Urothelium cell line (cell line): Measurements from ENCODE around the gene TMEM150A.
"Not testable (repeated sequence)": the region's sequence is repeated elsewhere in the genome, so short reads cannot be mapped to it uniquely, and the experiment has no call there.

Source experiments
- DNase-seq: peaks from one replicate; pipeline ENCODE4 v3.0.0; 2011; ENCODE audit warnings: low spot score, mixed read lengths
- FAIRE-seq: peaks from 2 replicates; lab custom pipeline; 2011; peaks lifted over from hg19 to GRCh38; lab: Jason Lieb, UNC

TMEM150A gene

DNA sequence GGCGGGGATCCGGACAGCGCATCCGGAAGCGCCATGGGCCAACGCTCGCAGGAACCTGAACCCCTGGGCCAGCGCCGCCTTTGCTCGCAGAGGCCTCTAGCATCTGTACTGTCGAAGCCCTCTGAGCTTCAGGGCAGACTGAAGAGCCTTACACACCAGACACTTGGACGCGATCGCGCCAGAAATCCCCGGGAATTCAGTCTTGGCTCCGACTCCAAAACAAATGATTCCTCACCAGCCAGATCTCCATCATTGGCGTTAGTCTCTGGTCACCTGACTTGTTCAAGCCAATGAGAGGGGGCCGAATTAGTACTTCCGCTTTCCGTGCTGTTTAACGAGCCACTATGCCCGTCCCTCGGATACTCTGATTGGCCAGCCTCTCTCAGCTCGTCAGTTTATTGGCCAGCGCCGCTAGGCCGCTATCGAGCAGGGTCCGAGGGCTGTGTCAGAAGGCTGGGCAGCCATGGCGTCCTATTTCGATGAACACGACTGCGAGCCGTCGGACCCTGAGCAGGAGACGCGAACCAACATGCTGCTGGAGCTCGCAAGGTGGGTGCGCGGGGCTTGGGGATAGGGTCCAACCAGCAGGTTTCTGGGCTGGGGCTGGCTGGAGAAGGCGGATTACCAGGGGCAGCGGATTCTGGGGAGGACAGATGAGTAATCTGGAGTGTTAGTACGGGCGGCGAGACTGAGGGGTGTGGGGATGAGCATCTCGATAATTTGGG lies 7.0 kb downstream of the TMEM150A start, which contains the start of gene RNF181:
RNF181 (plus strand) TSS at position 445 of the 725 bp plus-strand sequence; CDS start at position 464, 19 bp downstream.
- DNase-seq: peak; percentile 96
- peak; percentile 67 for FAIRE-seq

DNA sequence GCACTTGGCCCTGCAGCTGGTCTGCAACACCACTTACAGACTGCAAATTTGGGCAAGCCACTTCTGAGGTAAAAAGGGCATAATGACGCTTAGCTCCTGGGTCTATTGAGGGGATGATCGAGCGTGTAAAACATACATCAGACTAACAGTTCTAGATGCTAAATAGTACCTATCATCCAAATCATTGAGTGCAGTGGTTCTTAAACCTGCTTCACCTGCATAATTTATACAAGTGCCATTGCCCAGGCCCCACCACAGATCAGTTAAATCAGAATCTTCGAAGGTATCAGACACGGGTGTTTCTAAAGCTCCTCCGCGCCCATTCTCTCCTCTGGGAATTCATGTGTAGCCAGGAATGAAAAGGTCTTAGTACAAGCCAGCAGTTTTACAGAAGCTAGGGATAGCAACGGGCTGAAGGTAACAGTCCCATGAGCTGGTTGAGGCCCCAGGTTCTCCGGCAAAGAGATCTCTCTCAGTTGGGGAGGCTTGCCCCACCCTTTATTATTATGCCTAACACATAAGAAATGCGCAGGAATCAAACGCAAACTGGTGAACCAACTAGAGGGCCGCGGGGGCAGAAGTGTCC lies 7.7 kb downstream of the TMEM150A start:
- no peak for DNase-seq
- FAIRE-seq: no peak

DNA sequence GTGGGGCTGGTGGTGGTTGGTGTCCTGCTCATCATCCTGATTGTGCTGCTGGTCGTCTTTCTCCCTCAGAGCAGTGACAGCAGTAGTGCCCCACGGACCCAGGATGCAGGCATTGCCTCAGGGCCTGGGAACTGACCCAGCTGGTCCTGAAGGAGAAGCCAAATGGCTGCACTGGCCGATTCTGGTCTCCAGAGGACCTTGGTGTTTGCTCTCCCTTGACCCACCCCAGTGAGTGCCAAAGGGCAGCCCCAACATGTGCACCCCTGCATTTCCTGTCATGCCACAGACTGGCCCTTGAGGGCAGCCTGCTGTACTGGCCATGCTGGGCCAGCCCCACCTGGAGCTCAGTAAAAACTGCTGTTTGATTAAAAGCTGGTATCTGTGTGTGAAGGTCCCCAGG lies 9.5 kb downstream of the TMEM150A start:
- FAIRE-seq (no peak), DNase-seq (no peak)

DNA sequence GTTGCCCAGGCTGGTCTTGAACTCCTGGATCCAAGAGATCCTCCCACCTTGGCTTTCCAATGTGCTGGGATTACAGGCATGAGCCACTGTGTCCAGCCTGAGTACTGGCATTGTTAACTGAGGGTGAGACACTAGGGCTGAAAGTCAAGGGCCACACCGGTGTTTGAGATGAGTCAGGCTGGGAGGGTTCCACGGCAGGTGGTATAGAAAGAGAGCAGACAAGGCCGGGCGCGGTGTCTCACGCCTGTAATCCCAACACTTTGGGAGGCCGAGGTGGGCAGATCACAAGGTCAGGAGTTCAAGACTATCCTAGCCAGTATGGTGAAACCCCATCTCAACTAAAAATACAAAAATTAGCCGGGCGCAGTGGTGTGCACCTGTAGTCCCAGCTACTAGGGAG lies 10.2 kb downstream of the TMEM150A start:
- not testable (repeated sequence) for FAIRE-seq, DNase-seq

DNA sequence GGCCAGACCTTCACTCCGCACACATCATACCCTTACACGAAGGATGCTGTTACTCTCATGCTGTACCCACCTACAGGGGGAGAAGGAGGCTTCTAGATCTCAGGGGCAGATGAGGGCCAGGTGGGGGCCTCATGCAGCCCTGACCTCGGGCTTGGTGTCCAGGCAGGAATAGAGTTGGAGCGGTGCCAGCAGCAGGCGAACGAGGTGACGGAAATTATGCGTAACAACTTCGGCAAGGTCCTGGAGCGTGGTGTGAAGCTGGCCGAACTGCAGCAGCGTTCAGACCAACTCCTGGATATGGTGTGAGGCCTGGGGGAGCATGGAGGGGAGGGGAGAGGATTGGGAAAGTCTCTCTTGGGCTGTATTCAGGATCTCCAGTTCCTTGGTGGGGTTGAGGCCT lies 10.9 kb downstream of the TMEM150A start:
- DNase-seq (no peak), FAIRE-seq (no peak)

DNA sequence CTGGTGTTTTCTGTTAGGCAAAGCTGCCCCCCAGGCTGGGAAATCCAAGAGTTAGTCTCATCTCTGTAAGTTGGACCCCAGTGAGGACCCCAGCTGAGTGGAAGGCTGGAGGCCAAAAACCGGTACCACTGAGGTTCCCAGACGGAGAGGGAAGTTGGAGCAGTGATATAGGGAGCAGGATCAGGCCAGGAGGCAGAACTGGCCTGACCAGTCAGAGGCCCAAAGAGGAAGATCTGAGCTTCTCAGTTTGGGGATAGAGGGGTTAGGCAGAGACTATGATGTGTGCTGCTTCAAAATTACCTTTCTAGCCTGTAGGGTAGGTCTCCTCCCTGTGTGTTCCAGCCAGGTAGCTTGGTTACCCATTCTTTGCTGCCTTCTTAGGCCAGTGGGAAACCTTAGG lies 11.5 kb downstream of the TMEM150A start:
- FAIRE-seq: no peak
- DNase-seq: no peak

DNA sequence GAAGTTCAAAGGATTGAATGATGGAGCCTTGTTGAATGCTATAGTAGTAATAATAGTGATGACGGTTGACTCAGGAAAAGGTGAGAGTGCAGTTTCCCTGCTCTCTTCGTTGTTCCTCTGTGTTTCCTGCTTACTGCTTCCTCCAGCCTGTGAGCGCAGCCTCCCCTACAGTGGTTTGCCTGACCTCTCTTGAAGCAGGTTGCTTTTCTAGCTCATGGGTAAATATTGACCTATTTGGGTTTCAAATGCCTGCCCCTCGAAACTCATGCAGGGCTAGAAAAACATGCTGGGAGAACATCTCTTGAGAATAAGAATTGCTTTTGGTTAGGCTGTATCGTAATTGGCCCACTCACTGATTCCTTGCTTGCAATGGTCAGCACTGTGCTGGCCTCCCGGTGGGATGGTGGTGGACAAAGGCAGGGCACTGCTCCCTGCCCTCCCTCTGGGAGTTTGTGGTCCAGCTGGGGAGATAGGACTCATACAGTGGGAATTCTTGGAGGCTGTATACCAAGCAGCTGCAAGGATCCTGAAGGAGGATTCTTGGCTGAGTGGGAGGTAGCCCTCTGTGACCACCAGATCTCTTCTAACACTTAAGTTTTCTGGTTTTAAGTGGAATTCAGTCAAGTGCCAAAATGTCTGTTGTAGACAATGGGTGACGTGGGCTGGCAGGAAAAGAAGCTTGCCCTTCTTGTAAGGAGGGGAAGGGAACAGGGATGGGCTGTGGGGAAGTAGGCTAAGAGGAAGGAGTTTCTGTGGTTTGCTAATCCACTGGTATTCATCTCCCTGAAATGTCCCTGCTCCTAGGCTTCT lies 12.3 kb downstream of the TMEM150A start:
- no peak for FAIRE-seq
- DNase-seq: no peak

DNA sequence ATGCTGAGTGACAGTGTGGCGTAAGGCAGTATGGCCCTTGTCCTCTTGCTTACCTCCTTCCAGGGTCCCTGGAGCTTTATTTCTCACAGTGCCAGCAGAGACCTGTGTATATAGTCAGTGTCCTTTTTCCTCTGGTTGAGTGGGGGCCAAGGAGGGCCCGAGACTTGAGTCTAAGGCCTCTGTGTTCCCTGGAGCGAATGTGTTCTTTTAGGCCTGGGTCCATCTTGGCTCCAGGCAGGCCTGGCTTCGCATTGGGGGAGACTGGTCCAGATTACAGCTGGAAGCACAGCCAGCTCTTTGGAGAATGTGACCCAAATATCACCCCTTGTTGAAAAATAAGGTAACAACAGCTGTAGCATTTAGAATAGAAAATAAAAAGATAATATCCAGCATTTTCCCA lies 13.3 kb downstream of the TMEM150A start:
- no peak for FAIRE-seq
- no peak for DNase-seq

DNA sequence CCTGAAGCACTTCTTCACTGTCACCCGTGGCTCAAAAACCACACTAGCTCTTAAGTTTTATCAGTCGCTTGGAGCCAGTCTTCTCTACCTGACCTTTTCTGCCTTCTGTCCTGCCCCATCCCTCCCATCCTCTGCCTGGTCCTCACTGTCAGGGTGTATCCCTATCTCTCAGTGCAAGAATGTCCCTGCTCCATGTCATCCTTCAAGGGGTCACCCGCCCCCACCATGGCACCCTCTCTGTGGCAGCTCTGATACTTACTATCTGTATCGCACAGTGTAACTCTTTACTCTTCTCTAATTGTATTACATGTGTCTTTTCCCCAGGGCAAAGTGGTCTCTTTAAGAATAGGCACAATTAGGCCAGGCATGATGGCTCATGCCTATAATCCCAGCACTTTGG lies 13.9 kb downstream of the TMEM150A start:
- DNase-seq: no peak
- no peak for FAIRE-seq

DNA sequence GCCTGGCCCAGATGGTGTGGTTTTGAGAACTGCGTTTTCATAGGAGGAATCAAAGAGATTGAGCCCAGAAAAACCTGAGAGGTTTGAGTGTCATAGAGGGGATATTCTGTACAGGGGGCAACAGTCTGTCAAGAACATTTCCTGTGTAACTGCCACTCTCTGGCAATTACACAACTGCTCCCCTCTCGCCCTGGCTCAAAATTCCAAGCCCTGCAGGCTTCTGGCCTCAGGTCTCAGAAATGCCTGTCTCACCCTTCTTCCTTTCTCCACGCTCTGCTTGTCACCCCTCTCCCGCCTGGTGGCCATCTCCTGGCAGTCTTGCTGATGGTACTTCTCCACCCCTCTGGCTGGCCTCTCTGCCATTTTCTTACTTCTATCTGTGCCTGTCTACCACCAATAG lies 14.3 kb downstream of the TMEM150A start:
- no peak for DNase-seq
- no peak for FAIRE-seq

DNA sequence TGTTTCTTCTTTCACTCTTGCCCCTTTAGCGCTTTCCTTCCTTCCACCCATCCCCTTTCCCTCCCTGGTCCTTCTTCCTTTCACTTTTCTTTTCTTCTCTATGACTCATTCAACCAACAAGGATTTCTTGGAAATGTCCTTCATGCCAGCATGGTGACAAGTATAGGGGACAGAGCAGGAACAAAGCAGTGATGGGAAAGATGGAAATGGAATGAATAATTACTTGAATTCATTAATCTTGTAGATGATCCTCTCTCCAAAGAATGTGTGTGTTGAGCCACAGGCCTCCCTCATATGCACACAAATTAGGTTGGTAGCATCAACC lies 16.8 kb downstream of the TMEM150A start:
- DNase-seq: no peak

DNA sequence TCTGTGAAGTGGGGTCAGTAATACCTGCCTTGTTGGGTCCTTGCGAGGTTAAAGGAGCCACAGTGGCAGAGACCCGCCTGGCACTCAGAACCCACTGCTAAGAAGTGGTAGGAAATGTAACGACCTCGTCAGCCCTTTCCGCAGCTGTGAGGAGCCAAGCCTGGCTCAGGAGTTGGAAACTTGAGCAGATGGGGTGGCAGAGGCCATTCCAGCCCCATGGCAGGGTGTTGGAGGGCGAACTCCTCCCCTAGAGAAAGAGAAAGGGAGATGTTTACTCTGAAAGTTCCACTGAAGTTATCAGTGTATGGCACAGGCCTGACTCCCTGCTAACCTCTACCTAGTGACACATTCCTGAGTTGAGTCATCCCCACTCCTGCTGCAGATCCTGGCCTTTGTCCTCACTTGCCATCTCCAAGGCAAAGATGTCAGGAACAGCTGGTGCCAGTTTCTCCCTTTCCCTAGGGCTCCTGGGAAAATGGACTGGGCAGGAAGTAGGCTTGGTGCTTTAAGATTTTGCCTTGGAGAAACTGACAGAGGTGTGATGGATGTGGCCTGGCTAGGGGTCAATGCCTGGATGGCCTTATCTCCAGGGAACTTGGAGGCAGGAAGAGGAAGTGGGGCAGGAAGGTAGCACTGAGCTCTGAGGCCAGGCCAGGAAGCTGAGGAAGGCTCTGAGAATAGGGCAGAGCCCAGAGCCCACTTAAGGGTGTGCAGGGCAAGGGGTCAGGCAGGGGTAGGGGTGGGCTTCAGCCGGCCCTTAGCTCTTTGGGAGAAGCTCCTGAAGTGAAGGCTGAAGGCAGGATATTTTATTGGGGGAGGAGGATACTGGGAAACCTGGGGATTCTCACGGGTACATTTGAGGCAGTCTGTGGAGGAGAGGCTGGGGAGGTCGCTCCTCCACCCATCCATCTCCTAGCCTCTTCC lies 17.4 kb downstream of the TMEM150A start:
- no peak for FAIRE-seq

More for the DNA sequence above, 16.8 kb downstream of the TMEM150A start:
- no peak for FAIRE-seq

DNA sequence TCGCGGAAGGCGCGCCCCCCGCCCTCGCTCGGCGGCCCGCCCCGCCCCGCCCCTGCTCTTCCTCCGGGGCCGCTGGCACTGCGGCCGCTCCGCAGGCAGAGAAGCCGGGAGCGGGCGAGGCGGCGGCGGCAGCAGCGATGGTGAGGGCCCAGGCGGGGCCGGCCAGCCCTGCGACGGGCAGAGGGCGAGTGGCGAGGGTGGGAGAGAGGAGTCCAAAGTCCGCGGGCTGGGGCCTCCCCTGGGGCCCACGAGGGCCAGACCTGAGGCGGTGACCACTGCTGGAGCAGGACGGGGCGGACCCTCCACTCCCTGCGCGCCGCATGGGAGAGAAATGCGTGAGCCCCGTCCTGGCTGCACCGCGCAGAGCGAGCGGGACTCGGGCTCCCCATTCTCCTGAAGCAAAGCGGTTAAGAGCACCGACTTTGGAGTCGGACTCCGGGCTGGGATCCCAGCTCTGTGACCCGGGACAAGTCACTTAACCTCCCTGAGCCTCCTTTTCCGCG lies 18.1 kb downstream of the TMEM150A start, which contains the start of gene VAMP5:
VAMP5 (plus strand) TSS at position 78 of the 503 bp plus-strand sequence; CDS start at position 138, 60 bp downstream.
- no peak for DNase-seq
- FAIRE-seq: no peak

More for the DNA sequence above, 17.4 kb downstream of the TMEM150A start:
- peak; percentile 79 for DNase-seq

DNA sequence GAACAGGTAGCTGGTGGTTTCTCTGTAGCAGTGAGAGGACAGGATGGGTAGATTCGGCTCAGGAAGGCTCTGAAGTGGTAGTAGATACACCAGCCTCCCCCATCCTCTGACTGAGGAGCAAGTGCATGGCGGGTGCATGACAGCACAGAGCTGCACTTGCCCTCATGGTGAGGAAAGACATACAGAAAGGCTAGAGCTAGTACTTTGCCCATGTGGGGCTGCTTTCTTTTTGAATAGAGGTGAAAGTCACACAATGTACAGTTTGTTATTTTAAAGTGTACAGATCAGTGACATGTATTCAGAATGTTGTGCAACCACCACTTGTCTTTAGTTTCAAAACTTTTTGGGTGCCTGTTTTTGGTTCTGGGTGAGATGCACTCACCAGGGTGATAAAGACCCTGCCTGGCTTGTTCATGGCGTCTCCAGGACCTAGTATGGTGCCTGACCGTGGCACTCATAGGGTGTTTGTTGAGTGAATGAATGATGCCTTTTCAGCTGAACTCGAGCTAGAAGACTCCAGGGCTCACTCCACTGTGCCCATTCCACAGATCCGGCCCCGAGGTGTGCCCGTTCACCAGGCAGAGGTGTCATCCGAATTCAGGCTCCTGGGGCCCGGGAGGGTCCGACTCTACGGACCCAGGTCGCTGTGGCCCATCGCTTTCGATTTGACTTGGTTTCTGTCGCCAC lies 18.7 kb downstream of the TMEM150A start:
- no peak for FAIRE-seq

DNA sequence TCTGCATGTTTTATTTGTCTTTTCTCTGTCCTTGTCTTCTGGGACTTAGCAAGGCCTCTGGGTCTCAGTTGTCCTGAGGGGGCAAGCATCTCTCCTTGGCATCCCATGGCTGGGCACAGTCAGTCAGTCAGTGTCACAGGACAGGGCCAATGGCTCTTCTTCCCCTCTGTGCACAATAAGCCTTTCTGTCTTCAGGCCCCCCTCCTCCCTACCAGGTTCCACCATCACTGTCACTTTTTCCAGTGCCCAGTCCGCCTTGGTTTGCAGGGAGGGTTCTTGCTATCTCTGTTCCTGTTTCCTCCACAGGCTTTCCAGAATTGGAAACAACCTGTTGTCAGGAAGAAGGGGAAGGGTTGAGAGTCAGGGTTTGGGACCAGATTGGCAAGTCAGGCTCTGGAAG lies 20.0 kb downstream of the TMEM150A start:
- no peak for DNase-seq
- FAIRE-seq: no peak

More for the DNA sequence above, 18.7 kb downstream of the TMEM150A start:
- DNase-seq: no peak

DNA sequence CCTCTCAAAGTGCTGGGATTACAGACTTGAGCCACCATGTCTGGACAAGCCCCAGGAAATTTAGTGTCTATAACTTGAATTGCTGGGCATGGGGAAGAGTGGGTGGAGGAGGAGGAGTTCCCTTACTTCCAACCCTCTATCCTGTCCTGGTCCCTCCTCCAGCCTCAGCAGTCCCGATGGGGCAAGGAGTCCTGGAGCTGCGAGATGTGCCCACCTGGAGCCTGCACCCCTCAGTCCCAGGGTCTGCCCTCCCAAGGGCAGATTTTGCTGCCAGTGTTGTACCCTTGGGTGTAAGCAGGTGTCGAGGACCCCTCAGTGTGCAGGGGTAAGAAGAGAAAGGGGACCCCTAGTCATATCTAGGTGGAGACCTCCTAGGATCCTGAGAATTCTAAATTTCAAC lies 22.3 kb downstream of the TMEM150A start:
- DNase-seq (no peak), FAIRE-seq (no peak)

DNA sequence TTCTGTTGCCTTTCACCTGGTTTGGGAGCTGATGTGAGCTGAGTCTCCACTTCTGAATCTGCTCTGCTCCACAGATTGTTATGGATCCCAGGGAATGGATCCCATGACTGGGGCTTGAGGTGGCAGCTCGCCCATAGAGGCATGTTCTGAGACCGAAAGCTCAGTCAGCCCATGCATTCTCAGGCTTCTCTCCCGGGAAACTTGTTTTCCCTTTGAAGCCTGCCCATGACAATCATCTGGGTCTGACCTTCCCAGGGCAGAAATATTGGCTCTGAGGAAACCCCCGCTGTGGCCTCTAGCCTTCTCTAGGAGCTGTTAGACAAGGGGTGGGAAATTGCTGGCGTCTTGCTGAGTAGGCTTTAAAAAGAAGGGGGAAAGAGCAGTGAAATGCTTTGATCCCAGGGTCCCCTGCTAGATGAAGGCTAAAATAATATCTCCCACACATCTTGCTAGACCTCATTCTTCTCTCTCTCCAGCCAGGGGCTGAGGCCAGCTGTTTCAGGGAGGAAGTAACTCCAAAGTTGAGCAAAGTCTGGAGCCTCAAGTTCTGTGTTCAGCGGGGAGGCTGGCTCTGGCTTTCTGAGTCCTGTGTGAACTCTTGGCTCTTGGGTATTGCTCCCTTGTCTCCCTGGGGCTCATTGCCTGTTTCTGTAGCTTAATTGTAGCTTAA lies 23.1 kb downstream of the TMEM150A start:
- FAIRE-seq (no peak), DNase-seq (no peak)

DNA sequence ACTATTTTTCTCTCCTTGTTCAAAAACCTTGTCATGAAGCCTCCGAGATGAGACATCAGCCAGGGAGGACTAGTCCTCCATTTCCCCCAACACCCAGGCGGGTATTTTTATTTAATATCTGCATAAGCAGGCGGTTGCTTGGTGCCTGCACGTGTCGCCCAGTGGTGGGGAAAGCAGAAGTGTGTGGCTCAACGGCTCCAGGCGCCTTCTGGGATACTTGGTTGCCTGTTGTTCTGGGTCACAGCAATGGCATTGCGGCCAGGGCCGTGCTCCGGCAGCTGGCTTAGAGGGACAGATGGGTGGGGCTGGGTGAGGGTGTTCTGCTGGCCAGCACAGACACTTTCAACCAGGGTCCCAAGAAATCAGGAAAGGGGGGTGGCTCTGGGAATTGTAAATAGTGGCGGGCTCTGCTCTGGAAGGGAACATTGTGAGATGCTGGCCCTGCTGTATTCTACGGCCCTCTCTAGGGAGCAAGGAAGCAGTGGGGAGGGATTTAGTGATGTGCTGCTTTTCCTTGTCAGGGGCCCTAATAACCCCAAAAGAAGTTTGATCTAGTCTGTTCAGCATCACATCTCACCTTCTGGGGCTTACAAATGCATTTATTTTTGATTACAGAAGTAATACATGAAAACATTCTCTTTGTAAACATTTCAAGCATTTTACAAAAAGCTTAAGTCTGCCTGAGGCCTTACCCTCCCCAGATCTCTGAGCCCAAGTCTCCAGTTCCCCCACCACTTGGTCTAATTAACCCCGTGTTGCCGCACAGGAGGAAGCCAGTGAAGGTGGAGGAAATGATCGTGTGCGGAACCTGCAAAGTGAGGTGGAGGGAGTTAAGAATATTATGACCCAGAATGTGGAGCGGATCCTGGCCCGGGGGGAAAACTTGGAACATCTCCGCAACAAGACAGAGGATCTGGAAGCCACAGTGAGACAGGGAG lies 24.0 kb downstream of the TMEM150A start:
- DNase-seq: no peak
- FAIRE-seq: no peak
